Neuronal stem cell (in vitro differentiated cells): ENCODE data around the gene ADAMTS14.

Experiments
- DNase-seq: peaks from one replicate; pipeline ENCODE4 v3.0.0-alpha.2; 2013; ENCODE audit warnings: low spot score
- H2AFZ ChIP-seq: one replicate; pipeline ENCODE4 v1.6.1; 2013; ENCODE audit warnings: mild to moderate bottlenecking, low read length, inconsistent platforms
- H2AK5ac ChIP-seq: 2 replicates; pipeline ENCODE4 v1.6.1; 2013; ENCODE audit warnings: low read depth, mild to moderate bottlenecking, inconsistent platforms, low read length, moderate library complexity, mixed read lengths
- H2BK120ac ChIP-seq: 2 replicates; pipeline ENCODE4 v1.6.1; 2013; ENCODE audit warnings: low read depth, mild to moderate bottlenecking, inconsistent platforms, low read length, moderate library complexity, mixed read lengths
- H2BK12ac ChIP-seq: one replicate; pipeline ENCODE4 v1.6.1; 2013; ENCODE audit warnings: low read length, inconsistent platforms
- H2BK15ac ChIP-seq: 2 replicates; pipeline ENCODE4 v1.6.1; 2013; ENCODE audit warnings: mild to moderate bottlenecking, low read length, inconsistent platforms, mixed read lengths
- H2BK5ac ChIP-seq: one replicate; pipeline ENCODE4 v1.6.1; 2013; ENCODE audit warnings: inconsistent platforms, mild to moderate bottlenecking, low read length, moderate library complexity
- H3K14ac ChIP-seq: one replicate; pipeline ENCODE4 v1.6.1; 2013; ENCODE audit warnings: low read length, inconsistent platforms
- H3K18ac ChIP-seq: 2 replicates; pipeline ENCODE4 v1.6.1; 2013; ENCODE audit warnings: low read length, inconsistent platforms
- H3K23ac ChIP-seq: 2 replicates; pipeline ENCODE4 v1.6.1; 2013; ENCODE audit warnings: low read depth, mild to moderate bottlenecking, mixed read lengths, low read length, inconsistent platforms; ENCODE audit not compliant: poor library complexity
- H3K27ac ChIP-seq: replicated peaks from 3 replicates; pipeline ENCODE4 v1.5.1; 2013; ENCODE audit warnings: low read length, inconsistent platforms
- H3K27me3 ChIP-seq, 3 experiments: 2 replicates each; pipeline ENCODE4 v1.6.1; 2013; ENCODE audit warnings: low read length in 3 of 3, mild to moderate bottlenecking in 2 of 3, inconsistent platforms in 1 of 3, low read depth in 1 of 3, mixed read lengths in 1 of 3, moderate library complexity in 1 of 3; ENCODE audit not compliant: control insufficient read depth in 3 of 3, insufficient read depth in 3 of 3
- H3K36me3 ChIP-seq, 2 donors: replicated peaks in 1 of 2; 2 replicates each; pipeline ENCODE4 v1.6.1; 2013; ENCODE audit warnings: low read length in 2 of 2; ENCODE audit not compliant: control insufficient read depth in 2 of 2, insufficient read depth in 2 of 2
- H3K4ac ChIP-seq: 2 replicates; pipeline ENCODE4 v1.6.1; 2013; ENCODE audit warnings: inconsistent platforms, mild to moderate bottlenecking, low read length, moderate library complexity
- H3K4me1 ChIP-seq, 2 donors: 1 replicate in 1 of 2; 2 replicates in 1 of 2; pipeline ENCODE4 v1.6.1; 2013; ENCODE audit warnings: low read length in 2 of 2, low read depth in 1 of 2; ENCODE audit not compliant: control insufficient read depth in 2 of 2, insufficient read depth in 1 of 2
- H3K4me2 ChIP-seq: one replicate; pipeline ENCODE4 v1.6.1; 2013; ENCODE audit warnings: mild to moderate bottlenecking, low read length, inconsistent platforms; ENCODE audit not compliant: insufficient read depth, poor library complexity, severe bottlenecking
- H3K4me3 ChIP-seq, 2 donors: 2 replicates each; pipeline ENCODE4 v1.5.1; 2013; ENCODE audit warnings: low read length in 2 of 2, mild to moderate bottlenecking in 2 of 2, inconsistent platforms in 1 of 2, moderate library complexity in 1 of 2
- H3K79me1 ChIP-seq: one replicate; pipeline ENCODE4 v1.6.1; 2013; ENCODE audit warnings: low read depth, mild to moderate bottlenecking, inconsistent platforms, low read length, moderate library complexity
- H3K9ac ChIP-seq: one replicate; pipeline ENCODE4 v1.6.1; 2013; ENCODE audit warnings: mild to moderate bottlenecking, low read depth, low read length, inconsistent platforms; ENCODE audit not compliant: poor library complexity
- H3K9me3 ChIP-seq, 2 donors: replicated peaks in 1 of 2; 2 replicates each; pipeline versions ENCODE3 to v1.6.1; 2013; ENCODE audit warnings: low read length in 2 of 2, mild to moderate bottlenecking in 2 of 2, inconsistent platforms in 1 of 2, low read depth in 1 of 2, mixed read lengths in 1 of 2, moderate library complexity in 1 of 2; ENCODE audit not compliant: control insufficient read depth in 2 of 2, insufficient read depth in 1 of 2
- H4K8ac ChIP-seq: one replicate; pipeline ENCODE4 v1.6.1; 2013; ENCODE audit warnings: low read depth, mild to moderate bottlenecking, inconsistent platforms, low read length, moderate library complexity
- H4K91ac ChIP-seq: one replicate; pipeline ENCODE4 v1.6.1; 2013; ENCODE audit warnings: low read length, low read depth, mild to moderate bottlenecking, inconsistent platforms; ENCODE audit not compliant: poor library complexity
- WGBS, 2 donors: extraction: QIAGEN DNeasy Blood & Tissue Kit; methylation state at CpG; one replicate each; pipeline ENCODE4 v1.1.7; 2013; ENCODE audit warnings: missing lambda C conversion rate in 2 of 2, mixed read lengths in 1 of 2; ENCODE audit not compliant: insufficient read length in 2 of 2, insufficient replicate concordance in 1 of 2; ENCODE audit errors: extremely low coverage in 2 of 2; 5-methylcytosine and 5-hydroxymethylcytosine counted together

Gene ADAMTS14

GRCh38 chr10:70671619-70672164, 614 bp upstream of the ADAMTS14 start:
- H2BK5ac ChIP-seq, result no peak overlapping the region
- no peak overlapping the region for H2BK15ac ChIP-seq
- no peak overlapping the region for H4K8ac ChIP-seq
- no peak overlapping the region for H2AK5ac ChIP-seq
- peak overlapping the region; percentile 37 to 77 for H3K4me3 ChIP-seq
- H3K14ac ChIP-seq, result no peak overlapping the region
- no peaks in the 10 kb centered on the region for H3K36me3 ChIP-seq
- peak overlapping the region; percentile 85 for H3K4me2 ChIP-seq
- no peaks in the 10 kb centered on the region for H3K79me1 ChIP-seq
- H3K4ac ChIP-seq, result no peak overlapping the region
- H2AFZ ChIP-seq, result peak overlapping the region; percentile 82
- peaks cover 0 to 63% (median 24%) of the 10 kb centered on the region in 3 experiments for H3K27me3 ChIP-seq
- peaks cover 2 to 4% of the 10 kb centered on the region in 2 donors for H3K4me1 ChIP-seq
- H3K9me3 ChIP-seq, result no peaks in the 10 kb centered on the region
- WGBS, 2 donors, result no CpG with 5 or more reads among the region's 5 CpGs
- no peak for DNase-seq
- no peak overlapping the region for H3K23ac ChIP-seq
- no peak overlapping the region for H3K9ac ChIP-seq
- no peak overlapping the region for H3K27ac ChIP-seq
- no peak overlapping the region for H4K91ac ChIP-seq
- H2BK12ac ChIP-seq, result no peak overlapping the region
- H2BK120ac ChIP-seq, result no peak overlapping the region
- no peak overlapping the region for H3K18ac ChIP-seq

GRCh38 chr10:70673043-70673928, 980 bp downstream of the ADAMTS14 start:
- H2BK15ac ChIP-seq, result no peak overlapping the region
- peak overlapping the region; percentile 40 for H3K14ac ChIP-seq
- H4K8ac ChIP-seq, result no peak overlapping the region
- no peak overlapping the region for H3K27ac ChIP-seq
- no peaks in the 10 kb centered on the region for H3K9me3 ChIP-seq
- DNase-seq, result no peak
- WGBS, 2 donors, result no CpG with 5 or more reads among the region's 14 CpGs
- H3K4me2 ChIP-seq, result peak overlapping the region; percentile 85
- no peak overlapping the region for H2AK5ac ChIP-seq
- H3K18ac ChIP-seq, result peak overlapping the region; percentile 90
- peaks cover 0 to 72% (median 24%) of the 10 kb centered on the region in 3 experiments for H3K27me3 ChIP-seq
- peak overlapping the region; percentile 82 for H2AFZ ChIP-seq
- H3K9ac ChIP-seq, result no peak overlapping the region
- H3K4me1 ChIP-seq, result peaks cover 0 to 2% of the 10 kb centered on the region in 2 donors
- H2BK5ac ChIP-seq, result no peak overlapping the region
- H3K79me1 ChIP-seq, result no peaks in the 10 kb centered on the region
- H3K23ac ChIP-seq, result no peak overlapping the region
- peak overlapping the region in 1 of 2 donors; percentile 82 for H3K4me3 ChIP-seq
- no peaks in the 10 kb centered on the region for H3K36me3 ChIP-seq
- H2BK120ac ChIP-seq, result no peak overlapping the region
- no peak overlapping the region for H3K4ac ChIP-seq
- no peak overlapping the region for H2BK12ac ChIP-seq
- no peak overlapping the region for H4K91ac ChIP-seq

- Histone ChIP-seq H3K9me3 (no peaks in the 10 kb centered on the region), H3K79me1 (no peaks in the 10 kb centered on the region), H2BK12ac (no peak overlapping the region), H3K27me3 (peaks cover 0 to 72% (median 24%) of the 10 kb centered on the region in 3 experiments), H2BK5ac (no peak overlapping the region), H3K36me3 (no peaks in the 10 kb centered on the region), H3K4me2 (no peak overlapping the region), H3K4me3 (no peak overlapping the region), H3K14ac (peak overlapping the region; percentile 73), H3K18ac (no peak overlapping the region), H3K4ac (no peak overlapping the region), H2AK5ac (no peak overlapping the region), H3K23ac (no peak overlapping the region), H3K9ac (no peak overlapping the region), H4K8ac (no peak overlapping the region), H2AFZ (no peak overlapping the region), H3K4me1 (peaks cover 0 to 2% of the 10 kb centered on the region in 2 donors), H2BK15ac (peak overlapping the region; percentile 4), H4K91ac (no peak overlapping the region), H2BK120ac (no peak overlapping the region), H3K27ac (no peak overlapping the region)
- no peak for DNase-seq
- WGBS, 2 donors, result no CpG with 5 or more reads among the region's 11 CpGs
These were observed 1.7 kb downstream of the ADAMTS14 start for GRCh38 chr10:70673929-70674559.
